Caco-2 (cell line): ENCODE results near the gene MBD4. TPM values are rescaled to one million over a fixed set of nuclear protein-coding genes. Genes with fewer than 3 reads are reported as not detected.
A peak's percentile ranks its signal among the peaks of the same experiment; 100 is the strongest.
"Not testable (repeated sequence)": the region's sequence is repeated elsewhere in the genome, so short reads cannot be mapped to it uniquely, and the experiment has no call there.

Experiments used
- BruUV-seq: library from RNA; stranded (reverse); fragments of 400-500 nt; replicated peaks from 2 replicates; lab custom pipeline; 2021; lab: Mats Ljungman, UMichigan
- CTCF ChIA-PET: fragments of 300-600 bp; sonication (Branson Sonifier 250); formaldehyde crosslinking; loops from one replicate; lab custom pipeline; 2022; ENCODE audit warnings: antibody characterized with exemption; lab: Charles Lee
- POLR2A ChIA-PET: fragments of 300-600 bp; sonication (Branson Sonifier 250); formaldehyde crosslinking; loops from one replicate; lab custom pipeline; 2022; ENCODE audit warnings: antibody characterized with exemption; lab: Charles Lee
- DNase-seq, 2 experiments: peaks; one replicate each; pipeline versions ENCODE4 v3.0.0 to v3.0.0-alpha.2; 2020 to 2022
- H3K27me3 ChIP-seq: replicated peaks from 2 replicates; pipeline ENCODE4 v1.6.0; 2011; ENCODE audit warnings: low read length; ENCODE audit not compliant: control insufficient read depth, insufficient read depth
- H3K36me3 ChIP-seq: 2 replicates; pipeline ENCODE4 v1.5.1; 2011; ENCODE audit warnings: low read length; ENCODE audit not compliant: control insufficient read depth, insufficient read depth
- H3K4me1 ChIP-seq: fragments of 250-450 bp; sonication (Bioruptor Pico); 2 replicates; pipeline ENCODE4 v1.5.1; 2020; ENCODE audit warnings: mild to moderate bottlenecking
- H3K4me3 ChIP-seq: 2 replicates; pipeline ENCODE4 v1.5.1; 2011; ENCODE audit warnings: low read depth, mild to moderate bottlenecking, control low read depth, low read length
- H3K9me3 ChIP-seq: fragments of 250-450 bp; sonication (Bioruptor Pico); 2 replicates; pipeline ENCODE4 v1.5.1; 2020; ENCODE audit warnings: mild to moderate bottlenecking, moderate library complexity
- H3K27ac Mint-ChIP-seq: one replicate; pipeline ENCODE4 v1.8.0; 2022; ENCODE audit warnings: mixed read lengths; ENCODE audit not compliant: unreplicated experiment
- H3K27me3 Mint-ChIP-seq: one replicate; pipeline ENCODE4 v1.8.0; 2022; ENCODE audit warnings: mixed read lengths; ENCODE audit not compliant: insufficient read depth, unreplicated experiment
- H3K36me3 Mint-ChIP-seq: one replicate; pipeline ENCODE4 v1.8.0; 2022; ENCODE audit warnings: mild to moderate bottlenecking, mixed read lengths; ENCODE audit not compliant: insufficient read depth, unreplicated experiment
- H3K4me1 Mint-ChIP-seq: one replicate; pipeline ENCODE4 v1.8.0; 2022; ENCODE audit warnings: low read depth, mixed read lengths; ENCODE audit not compliant: unreplicated experiment
- H3K4me3 Mint-ChIP-seq: one replicate; pipeline ENCODE4 v1.8.0; 2022; ENCODE audit warnings: mild to moderate bottlenecking, moderate library complexity, mixed read lengths; ENCODE audit not compliant: unreplicated experiment
- H3K9me3 Mint-ChIP-seq: one replicate; pipeline ENCODE4 v1.8.0; 2022; ENCODE audit warnings: mixed read lengths; ENCODE audit not compliant: unreplicated experiment
- intact Hi-C: fragments of 100-400 bp; cut with micrococcal nuclease; formaldehyde crosslinking; loops from one replicate; pipeline ENCODE4 v1.10.0; 2022; ENCODE audit not compliant: unreplicated experiment
- total RNA-seq: library from RNA; stranded (reverse); gene quantifications from 2 replicates; pipeline ENCODE4 v1.2.3, GENCODE V29; 2022
- TF ChIP-seq, protein P1 (sequence below), 2 experiments: fragments of 200-600 bp in 1 of 2; IDR thresholded peaks; 1 replicate in 1 of 2; 2 replicates in 1 of 2; pipeline versions ENCODE4 v1.5.1 to v1.8.0; 2011 to 2022; ENCODE audit warnings: antibody characterized with exemption in 1 of 2, control low read depth in 1 of 2, inconsistent platforms in 1 of 2, low read depth in 1 of 2, low read length in 1 of 2, mild to moderate bottlenecking in 1 of 2, moderate library complexity in 1 of 2; ENCODE audit not compliant: insufficient read depth in 1 of 2, severe bottlenecking in 1 of 2, unreplicated experiment in 1 of 2

MBD4 gene
- total RNA-seq, 1 experiment from 2014 or later = 33.5 TPM

DNA sequence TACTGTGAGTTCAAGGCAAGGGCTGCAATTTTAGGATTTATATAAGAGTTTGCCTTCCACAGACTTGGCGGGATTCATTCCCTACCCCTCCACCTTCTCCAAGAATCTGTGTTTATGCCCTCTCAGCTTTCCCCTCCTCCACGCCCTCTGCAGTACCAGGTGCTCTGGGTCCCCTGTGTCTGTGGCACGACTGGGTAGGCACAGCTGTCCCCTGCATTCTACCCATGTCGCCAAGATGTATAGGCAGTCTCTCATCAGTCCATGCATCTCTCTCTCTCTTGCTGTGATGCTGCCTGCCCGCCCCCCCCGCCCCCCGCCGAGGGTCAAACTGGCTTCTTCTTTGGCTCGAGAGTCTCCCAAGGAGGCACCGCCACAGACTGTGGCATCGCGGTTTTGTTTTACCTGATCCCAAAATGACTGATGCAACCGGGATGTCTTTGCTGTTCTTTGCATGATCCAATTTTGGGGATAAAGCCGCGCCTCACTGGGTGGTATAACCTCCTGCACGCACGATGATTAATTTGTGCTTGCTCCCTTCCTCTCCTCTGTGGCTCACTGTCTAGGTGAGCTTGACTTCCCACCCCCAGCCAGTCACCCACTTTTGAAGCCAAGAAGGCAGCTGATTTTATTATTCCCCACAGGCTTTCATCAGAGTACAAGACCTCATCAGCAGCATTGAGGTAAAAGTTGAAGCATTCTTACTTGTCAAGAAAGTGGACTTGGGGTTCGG, 55.0 kb downstream of the MBD4 start:
- TF ChIP-seq, protein P1, sequence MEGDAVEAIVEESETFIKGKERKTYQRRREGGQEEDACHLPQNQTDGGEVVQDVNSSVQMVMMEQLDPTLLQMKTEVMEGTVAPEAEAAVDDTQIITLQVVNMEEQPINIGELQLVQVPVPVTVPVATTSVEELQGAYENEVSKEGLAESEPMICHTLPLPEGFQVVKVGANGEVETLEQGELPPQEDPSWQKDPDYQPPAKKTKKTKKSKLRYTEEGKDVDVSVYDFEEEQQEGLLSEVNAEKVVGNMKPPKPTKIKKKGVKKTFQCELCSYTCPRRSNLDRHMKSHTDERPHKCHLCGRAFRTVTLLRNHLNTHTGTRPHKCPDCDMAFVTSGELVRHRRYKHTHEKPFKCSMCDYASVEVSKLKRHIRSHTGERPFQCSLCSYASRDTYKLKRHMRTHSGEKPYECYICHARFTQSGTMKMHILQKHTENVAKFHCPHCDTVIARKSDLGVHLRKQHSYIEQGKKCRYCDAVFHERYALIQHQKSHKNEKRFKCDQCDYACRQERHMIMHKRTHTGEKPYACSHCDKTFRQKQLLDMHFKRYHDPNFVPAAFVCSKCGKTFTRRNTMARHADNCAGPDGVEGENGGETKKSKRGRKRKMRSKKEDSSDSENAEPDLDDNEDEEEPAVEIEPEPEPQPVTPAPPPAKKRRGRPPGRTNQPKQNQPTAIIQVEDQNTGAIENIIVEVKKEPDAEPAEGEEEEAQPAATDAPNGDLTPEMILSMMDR (IDR thresholded peaks at IDR 0.05; ENCODE audit: insufficient read depth in 1 of 2, low read depth in 1 of 2, low read length in 1 of 2, severe bottlenecking in 1 of 2, unreplicated experiment in 1 of 2) = no peak
- no peaks in the 10 kb centered on the region for H3K9me3 Mint-ChIP-seq
- no peak overlapping the region for H3K27ac Mint-ChIP-seq
- intact Hi-C loops = loop anchor here (5.0 kb wide), 4 partner anchors 38 to 243 kb away; partner anchors contain the start of gene MBD4
- no TSS peak for BruUV-seq
- Histone ChIP-seq H3K4me3 (no peak overlapping the region), H3K36me3 (peaks cover 1% of the 10 kb centered on the region; the same call in 1 of the 2 replicates), H3K27me3 (no peaks in the 10 kb centered on the region), H3K9me3 (peaks cover 5% of the 10 kb centered on the region; the same call in 1 of the 2 replicates), H3K4me1 (peaks cover 8% of the 10 kb centered on the region)
- H3K36me3 Mint-ChIP-seq = peaks cover 40% of the 10 kb centered on the region
- H3K27me3 Mint-ChIP-seq = no peaks in the 10 kb centered on the region
- H3K4me1 Mint-ChIP-seq = peaks cover 16% of the 10 kb centered on the region
- POLR2A ChIA-PET = interaction anchor here (0.6 kb wide), 1 partner anchor 628 kb away, joined by 11 read pairs; no protein-coding TSS in a partner anchor
- DNase-seq = no peak
- CTCF ChIA-PET = interaction anchor here (1.2 kb wide), 1 partner anchor 106 kb away, joined by 3 read pairs; no protein-coding TSS in a partner anchor
- no peak overlapping the region for H3K4me3 Mint-ChIP-seq

DNA sequence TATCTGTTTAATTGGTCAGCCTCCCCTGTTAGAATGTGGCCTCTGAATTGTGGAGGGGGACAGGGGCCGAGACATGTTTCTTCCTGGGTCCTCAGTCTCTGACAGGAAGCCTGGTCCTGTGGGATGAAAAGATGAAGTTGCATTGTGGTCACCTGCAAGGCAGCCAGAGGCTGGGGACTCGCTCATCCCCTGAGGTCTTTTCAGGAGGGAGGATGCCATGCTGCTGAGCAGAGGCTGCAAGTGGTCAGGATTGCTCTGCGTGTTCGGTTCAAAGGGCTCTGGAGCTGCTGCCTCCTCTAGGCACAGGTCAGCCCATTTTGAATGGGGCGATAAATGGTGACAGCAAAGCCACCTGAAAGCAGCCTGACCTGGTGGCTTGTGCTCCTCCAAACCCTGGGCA, 55.6 kb downstream of the MBD4 start:
- peaks cover 10% of the 10 kb centered on the region for H3K4me1 Mint-ChIP-seq
- BruUV-seq, H3K4me3 ChIP-seq, H3K27ac Mint-ChIP-seq, H3K27me3 Mint-ChIP-seq, H3K27me3 ChIP-seq, H3K4me1 ChIP-seq, H3K4me3 Mint-ChIP-seq, DNase-seq, H3K36me3 ChIP-seq, H3K9me3 Mint-ChIP-seq, POLR2A ChIA-PET: not testable (repeated sequence)
- CTCF ChIA-PET = interaction anchor here (0.9 to 1.5 kb wide), 3 partner anchors 60 to 106 kb away, joined by 3 to 36 read pairs (median 7); no protein-coding TSS in a partner anchor
- H3K36me3 Mint-ChIP-seq = peaks cover 33% of the 10 kb centered on the region
- H3K9me3 ChIP-seq = peaks cover 12% of the 10 kb centered on the region; the same call in 1 of the 2 replicates
- intact Hi-C loops = loop anchor here (5.0 kb wide), 4 partner anchors 38 to 243 kb away; partner anchors contain the start of gene MBD4

DNA sequence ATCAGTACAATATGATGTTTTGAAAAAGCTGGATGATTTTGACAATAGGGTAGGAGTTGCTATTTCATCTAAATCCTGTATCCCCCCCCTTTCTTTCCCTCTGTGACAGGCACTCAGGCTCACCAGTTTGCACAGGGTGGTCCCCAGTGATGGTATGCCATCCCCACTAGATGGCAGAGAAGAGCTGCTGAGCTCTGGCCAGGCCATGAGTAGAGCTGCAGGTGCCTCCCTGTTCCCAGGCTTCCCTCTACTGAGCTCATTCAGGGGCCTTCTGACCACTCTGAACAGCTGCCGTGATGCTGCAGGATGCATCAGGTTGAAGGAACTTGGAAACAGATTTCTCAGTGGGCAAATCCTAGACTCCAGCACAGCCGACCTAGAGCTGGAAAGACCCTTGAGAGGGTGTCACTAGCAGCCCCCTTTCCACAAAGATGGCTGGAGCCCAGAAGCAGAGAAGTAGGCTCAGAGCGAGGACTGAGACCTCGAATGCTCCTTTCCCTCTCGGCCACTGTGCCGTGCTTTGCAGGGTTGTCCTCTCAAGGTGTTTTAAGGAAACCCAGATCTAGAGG, 56.4 kb downstream of the MBD4 start:
- CTCF ChIA-PET = interaction anchor here (0.5 to 1.5 kb wide), 22 partner anchors 8 to 446 kb away, joined by 3 to 36 read pairs (median 4); partner anchors contain the start of genes EFCAB12, IFT122 and MBD4
- BruUV-seq = no TSS peak
- intact Hi-C loops = loop anchor here (1.0 to 5.0 kb wide), 6 partner anchors 15 to 446 kb away; partner anchors contain the start of gene MBD4

More for the DNA sequence above, 56.4 kb downstream of the MBD4 start:
- no peak overlapping the region for H3K4me3 Mint-ChIP-seq
- POLR2A ChIA-PET = no interaction called here
- no peaks in the 10 kb centered on the region for H3K4me1 ChIP-seq
- no peaks in the 10 kb centered on the region for H3K9me3 Mint-ChIP-seq
- peaks cover 5% of the 10 kb centered on the region for H3K4me1 Mint-ChIP-seq
- peak; percentile 73 to 79 for DNase-seq
- no peaks in the 10 kb centered on the region for H3K27me3 ChIP-seq
- H3K27ac Mint-ChIP-seq = no peak overlapping the region
- H3K4me3 ChIP-seq = no peak overlapping the region
- peaks cover 19% of the 10 kb centered on the region; the same call in 1 of the 2 replicates for H3K9me3 ChIP-seq
- TF ChIP-seq, protein P1 (IDR thresholded peaks at IDR 0.05; ENCODE audit: insufficient read depth in 1 of 2, low read depth in 1 of 2, low read length in 1 of 2, severe bottlenecking in 1 of 2, unreplicated experiment in 1 of 2) = peak; percentile 82 to 88
- H3K36me3 Mint-ChIP-seq = peaks cover 26% of the 10 kb centered on the region
- H3K36me3 ChIP-seq = no peaks in the 10 kb centered on the region
- H3K27me3 Mint-ChIP-seq = no peaks in the 10 kb centered on the region
